Activated T-helper 1 cell treated with Interleukin-2 at 50 U/mL for 16 hours (primary cell): ENCODE measurements around the gene WDR90.
A peak's percentile ranks its signal among the peaks of the same experiment; 100 is the strongest.
"Not testable (repeated sequence)": the region's sequence is repeated elsewhere in the genome, so short reads cannot be mapped to it uniquely, and the experiment has no call there.

ENCODE experiments used
- DNase-seq: peaks from one replicate; pipeline ENCODE4 v3.0.0-alpha.2; 2020; ENCODE audit warnings: low read depth

The WDR90 gene

GRCh38 chr16:689175-689897, 40.2 kb downstream of the WDR90 start:
- no peak for DNase-seq

DNA sequence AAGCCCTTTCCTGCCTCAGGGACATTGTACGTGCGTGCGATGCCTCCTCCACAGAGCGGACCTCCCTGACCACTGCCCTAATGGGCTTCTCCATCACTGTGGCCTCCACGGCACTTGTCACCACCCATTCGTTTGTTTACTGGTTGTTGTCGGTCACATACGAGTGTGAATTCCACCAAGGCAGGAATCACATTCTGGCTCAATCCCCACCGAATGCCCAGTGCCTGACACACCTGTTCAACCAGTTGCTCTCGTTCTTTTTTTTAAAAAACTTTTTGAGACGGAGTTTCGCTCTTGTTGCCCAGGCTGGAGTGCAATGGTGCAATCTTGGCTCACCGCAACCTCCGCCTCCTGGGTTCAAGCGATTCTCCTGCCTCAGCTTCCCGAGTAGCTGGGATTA, 42.1 kb downstream of the WDR90 start:
- DNase-seq, result not testable (repeated sequence)

DNA sequence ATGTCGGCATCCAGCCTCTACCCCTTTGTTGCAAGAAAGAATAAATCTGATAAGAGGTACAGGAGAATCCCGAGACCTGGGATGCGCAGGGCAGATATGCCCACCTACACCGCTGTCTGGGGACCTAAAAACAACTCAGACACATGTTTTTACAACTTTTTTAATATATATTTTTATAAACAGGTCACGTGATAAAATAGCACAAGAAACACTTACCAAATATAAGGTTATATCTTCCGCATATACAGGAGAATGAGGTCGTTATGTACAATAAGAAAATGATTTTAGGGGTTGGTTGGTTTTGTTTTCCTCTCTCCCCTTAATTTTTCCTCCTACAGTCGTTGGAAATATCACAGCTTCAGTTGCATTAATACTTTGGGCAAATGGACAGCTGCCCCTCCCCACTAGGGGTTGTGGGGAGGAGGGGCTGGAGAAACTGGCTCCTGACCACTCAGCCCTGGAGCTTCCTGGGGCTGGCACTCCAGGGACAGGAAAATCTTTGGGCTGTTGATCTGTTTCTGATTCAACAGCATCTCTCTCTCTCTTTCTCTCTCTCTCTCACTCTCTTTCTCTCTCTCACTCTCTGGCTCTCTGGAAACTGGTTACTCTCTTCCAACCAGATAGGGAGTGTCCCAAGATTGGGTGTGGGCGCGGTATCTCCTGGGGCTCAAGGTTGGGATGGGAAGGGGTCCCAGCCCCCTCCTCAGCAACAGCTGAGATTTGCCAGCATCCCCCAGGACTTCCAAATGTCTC, 43.4 kb downstream of the WDR90 start:
- DNase-seq, result no peak

GRCh38 chr16:693364-693763, 44.2 kb downstream of the WDR90 start:
- DNase-seq, result no peak

GRCh38 chr16:693766-694165, 44.6 kb downstream of the WDR90 start:
- no peak for DNase-seq

DNA sequence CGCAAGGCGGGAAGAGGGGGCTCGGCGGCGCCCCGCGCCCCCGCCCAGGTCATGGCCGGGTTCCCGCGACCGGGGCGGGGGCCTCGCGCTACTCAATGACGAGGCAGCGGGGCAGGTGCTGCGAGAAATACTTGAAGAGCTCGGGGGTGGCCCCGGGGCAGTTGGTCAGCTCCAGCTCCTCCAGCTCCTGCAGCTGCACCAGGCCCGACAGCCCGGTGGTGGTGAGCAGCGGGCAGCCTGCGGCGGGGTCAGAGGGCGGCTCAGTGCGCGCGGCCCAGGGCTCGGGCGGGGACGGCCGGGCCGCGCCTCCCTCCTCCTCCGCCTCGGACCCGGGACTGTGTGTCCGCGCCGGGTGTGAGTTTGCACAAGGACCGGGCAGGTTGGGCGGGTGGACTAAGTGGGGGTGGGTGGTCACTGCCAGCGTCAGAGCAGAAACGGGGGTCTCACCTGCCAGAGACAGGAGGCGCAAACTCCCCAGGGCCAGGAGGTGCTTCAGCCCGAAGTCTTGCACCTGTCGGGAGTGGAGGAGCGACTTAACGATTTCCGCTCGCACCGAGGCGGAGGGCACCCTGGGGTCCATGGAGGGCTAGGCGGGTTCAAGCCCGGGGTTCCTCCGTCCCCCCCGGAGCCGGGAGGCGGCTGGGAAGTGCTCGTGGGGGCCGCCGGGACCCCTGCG, 45.2 kb downstream of the WDR90 start:
- no peak for DNase-seq

DNA sequence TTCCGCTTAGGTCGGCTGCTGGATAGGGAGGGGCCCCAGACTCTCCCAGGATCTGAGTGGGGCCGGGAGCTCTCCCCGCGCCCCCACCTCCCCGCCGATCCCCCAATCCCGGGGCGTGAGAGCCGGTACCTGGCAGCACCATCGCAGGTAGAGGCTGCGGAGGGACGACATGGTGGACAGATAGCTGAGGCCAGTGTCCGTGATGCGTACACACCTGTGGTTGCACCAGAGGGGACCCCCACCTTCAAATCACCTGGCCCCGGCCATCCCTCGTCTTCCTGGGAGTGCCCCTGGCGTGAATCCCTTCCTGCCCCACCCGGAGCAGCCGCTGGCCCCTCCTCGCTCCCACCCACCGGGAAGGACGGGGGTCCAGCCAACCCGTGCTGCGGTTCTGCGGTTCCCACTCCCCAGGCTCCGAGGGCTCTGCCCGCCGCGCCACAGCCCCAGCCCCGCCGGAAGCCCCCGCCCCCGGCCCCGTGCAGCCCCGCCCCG, 45.7 kb downstream of the WDR90 start:
- no peak for DNase-seq

DNA sequence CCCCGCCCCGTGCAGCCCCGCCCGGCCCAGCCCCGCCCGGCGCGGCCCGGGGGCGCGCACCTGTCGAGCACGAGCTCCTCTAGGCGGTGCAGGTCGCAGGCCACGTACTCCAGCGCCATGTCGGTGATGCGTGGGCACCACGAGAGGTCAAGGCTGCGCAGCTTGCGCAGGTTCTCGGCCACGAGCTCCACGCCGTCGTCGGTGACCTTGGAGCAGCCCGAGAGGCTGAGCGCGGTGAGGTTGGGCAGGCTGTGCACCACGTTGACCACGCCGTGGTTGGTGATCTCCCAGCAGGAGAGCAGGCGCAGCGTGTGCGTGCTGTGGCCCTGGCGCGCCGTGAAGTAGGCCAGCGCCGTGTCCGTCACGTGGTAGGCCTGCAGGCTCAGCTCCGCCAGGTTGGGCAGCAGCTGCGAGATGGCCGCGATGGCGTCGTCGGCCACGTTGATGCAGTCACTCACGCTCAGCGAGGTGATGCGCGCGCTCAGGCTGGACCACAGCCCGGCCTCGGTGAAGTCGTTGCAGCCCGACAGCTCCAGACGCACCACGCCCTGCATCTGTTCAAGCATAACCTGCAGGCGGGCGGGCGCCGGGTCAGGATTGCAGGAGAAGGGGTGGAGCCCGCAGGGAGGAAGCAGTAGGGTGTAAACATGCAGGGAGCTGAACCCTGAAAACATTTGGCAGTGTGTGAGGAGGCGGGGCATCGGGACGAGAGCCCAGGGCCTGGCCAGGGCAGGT, 46.4 kb downstream of the WDR90 start:
- DNase-seq, result peak; percentile 74

- no peak for DNase-seq
Measured at GRCh38 chr16:698911-699671, 49.9 kb downstream of the WDR90 start.

- no peak for DNase-seq
Measured at GRCh38 chr16:700684-701584, 51.8 kb downstream of the WDR90 start.

- DNase-seq, result no peak
Measured at GRCh38 chr16:702341-702740, 53.2 kb downstream of the WDR90 start.

DNA sequence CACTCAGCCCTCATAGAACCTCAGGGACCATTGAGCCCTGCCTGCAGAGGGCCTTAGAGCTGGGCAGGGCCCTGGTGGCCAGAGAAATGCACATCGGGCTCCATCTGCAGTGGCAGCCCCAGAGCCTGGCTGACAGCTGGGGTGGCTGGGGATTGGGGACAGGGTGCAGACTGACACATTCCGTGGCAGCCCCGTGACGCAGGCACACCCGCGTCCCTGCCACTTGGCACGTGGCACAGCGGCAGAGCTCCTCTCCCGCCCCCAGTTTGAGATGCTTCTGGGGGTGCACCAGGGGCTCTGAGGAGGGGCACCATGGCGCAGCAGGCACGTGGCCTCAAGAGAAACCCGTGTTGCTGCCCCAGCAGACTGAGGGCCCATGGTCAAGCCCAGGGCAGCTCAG, 54.2 kb downstream of the WDR90 start:
- no peak for DNase-seq

DNA sequence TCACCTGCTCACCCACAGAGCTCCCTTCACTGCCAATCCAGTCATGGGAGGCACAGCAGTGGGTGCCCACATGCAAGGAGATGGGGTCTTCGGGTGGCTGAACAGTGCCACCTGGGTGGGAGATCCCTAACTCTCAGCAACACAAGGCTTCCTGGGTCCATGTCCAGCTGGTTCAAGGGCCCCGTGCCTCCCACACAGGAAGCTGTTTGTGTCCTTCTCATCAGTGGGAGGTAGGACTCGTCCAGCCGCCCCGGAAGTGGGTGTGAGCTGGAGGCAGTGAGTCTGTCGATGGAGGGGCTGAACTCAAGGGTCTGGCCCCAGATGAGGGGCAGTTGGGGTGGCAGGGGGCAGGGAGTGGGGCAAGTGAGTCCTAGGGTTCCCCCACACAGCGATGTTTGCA, 54.9 kb downstream of the WDR90 start:
- DNase-seq, result no peak

- no peak for DNase-seq
Measured at GRCh38 chr16:704552-705380, 55.6 kb downstream of the WDR90 start.

DNA sequence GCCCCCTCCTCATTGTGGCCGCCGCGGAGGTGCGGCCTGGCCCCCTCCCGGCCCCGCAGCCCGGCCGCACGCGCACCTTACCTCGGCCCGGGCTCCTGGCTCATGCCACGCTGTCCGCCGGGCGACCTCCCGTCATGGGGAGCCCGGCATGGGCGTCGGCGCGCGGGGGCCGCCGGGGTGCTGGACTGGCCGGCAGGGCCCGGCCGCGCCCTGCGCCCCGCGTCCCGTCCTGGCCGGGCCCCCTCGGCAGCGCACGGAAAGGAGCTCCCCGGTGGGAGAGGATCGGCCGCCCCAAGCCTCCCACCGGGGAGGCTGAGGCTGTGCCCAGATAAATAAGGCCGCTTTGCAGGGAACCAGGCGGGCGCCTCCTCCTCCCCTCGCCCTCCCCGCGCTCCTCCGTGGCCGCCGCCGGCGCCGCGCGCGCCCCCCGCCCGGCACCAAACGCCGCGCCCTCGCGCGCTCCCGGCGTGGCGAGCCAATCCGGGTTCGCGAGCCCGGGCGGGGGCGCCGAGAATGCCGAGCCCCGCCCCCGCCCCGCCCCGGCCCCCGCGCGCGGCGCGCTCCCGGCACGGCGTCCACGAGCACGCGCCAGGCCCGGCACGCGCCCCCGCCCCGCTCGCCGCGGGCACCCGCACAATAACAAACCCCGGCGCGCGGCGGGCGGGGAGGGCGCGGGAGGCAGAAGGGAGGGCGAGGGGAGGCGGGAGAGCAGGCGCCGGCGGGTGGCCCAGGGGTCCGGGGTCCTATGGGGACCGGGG, 56.4 kb downstream of the WDR90 start, which contains the start of gene FBXL16:
Gene FBXL16 (minus strand): TSS at position 371 of the 758 bp plus-strand sequence. CDS start 8,396 bp downstream, outside the sequence.
- DNase-seq, result no peak

DNA sequence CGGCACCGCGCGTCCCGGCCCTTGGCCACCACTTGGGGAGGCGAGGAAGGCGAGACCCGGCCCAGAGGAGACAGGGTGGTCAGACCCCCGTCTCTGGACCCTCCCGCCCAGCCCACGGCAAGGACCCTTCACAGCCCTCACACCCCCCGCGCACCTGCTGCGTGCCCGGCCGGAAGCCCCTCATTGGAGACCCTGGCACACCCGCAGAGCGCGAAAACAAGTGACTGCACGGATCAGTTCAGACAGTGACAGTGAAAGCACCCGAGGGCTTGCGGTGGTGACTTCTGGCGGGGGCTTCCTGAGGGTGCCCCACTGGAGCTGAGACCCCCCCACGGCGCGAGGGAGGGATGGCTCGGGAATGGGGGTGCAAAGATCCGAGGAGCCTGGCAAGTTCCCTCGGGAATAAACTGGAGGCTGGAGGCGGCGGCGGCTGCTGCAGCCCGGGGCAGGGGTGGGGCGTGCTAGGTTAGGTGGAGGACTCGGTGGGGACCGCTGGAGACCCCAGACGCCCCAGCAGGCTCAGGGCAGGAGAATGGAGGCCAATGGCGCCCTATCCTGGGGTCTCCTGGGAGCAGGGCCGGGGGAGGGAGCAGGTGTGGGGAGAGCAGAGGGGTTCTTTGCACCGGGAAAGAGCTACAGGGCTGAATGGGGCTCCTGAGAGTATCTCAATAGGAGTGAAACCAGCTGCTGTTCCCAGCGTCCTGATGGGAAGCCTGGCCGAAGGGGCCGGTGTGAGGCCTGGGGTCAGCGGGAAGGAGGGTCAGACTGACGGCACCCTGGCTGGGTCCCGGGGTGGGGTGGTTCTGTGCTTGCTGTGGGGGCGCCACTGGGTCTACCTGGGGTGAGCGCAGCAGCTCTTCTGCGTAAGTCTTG, 57.3 kb downstream of the WDR90 start:
- no peak for DNase-seq

DNA sequence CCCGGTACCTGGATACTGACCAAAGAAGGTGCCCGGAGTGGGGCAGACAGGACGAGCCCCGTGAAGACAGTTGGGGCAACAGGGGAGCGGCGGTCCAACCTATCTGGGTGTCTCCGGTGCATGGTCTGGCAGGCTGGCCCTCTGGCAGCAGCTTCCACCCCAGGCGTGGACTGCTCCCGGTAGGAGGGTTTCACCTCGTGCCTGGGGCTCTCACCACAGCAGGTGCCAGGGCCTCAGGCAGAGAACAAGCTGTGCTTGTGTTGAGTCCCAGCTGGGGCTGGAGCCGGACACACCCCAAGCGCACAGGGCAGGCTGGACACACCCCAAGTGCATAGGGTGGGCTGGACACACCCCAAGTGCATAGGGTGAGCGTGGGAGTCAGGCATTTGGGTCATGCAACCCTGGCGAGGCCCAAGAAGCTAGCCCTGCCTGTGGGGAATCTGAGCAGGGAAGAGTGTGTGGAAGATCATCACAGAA, 57.9 kb downstream of the WDR90 start:
- no peak for DNase-seq
